Choroid plexus epithelial cell (primary cell): ENCODE measurements around the gene RAD18.
A peak's percentile ranks its signal among the peaks of the same experiment; 100 is the strongest.

Source experiments
- DNase-seq: peaks from one replicate; pipeline ENCODE4 v3.0.0-alpha.2; 2010; ENCODE audit warnings: low read depth
- H3K4me3 ChIP-seq: 2 replicates; pipeline ENCODE4 v1.5.1; 2011; ENCODE audit warnings: low read depth, mild to moderate bottlenecking, control low read depth, low read length, moderate library complexity
- TF ChIP-seq, protein P1 (sequence below): conservative IDR thresholded peaks from 2 replicates; pipeline ENCODE4 v1.5.1; 2011; ENCODE audit warnings: low read depth, mild to moderate bottlenecking, control low read depth, inconsistent platforms, low read length, moderate library complexity

Gene RAD18

DNA sequence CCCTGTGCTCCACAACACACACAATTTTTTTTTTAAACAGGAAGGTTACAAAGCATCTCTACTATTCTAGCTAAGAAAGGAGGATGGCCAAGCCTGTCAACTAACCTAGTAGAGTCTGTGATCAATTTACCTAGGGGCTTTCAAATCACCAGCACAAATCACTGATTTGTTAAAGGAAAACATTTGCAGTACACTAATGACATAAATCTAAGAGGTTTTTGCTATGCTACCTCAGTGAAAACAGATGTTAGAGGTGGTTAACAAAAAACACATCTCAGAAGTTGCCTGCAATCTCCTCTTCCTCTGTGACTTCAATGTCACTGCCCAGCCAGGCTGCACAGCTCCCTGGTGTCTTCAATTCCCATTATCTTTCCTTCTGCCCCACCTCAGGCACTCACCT, 72.0 kb downstream of the RAD18 start:
- TF ChIP-seq, protein P1, sequence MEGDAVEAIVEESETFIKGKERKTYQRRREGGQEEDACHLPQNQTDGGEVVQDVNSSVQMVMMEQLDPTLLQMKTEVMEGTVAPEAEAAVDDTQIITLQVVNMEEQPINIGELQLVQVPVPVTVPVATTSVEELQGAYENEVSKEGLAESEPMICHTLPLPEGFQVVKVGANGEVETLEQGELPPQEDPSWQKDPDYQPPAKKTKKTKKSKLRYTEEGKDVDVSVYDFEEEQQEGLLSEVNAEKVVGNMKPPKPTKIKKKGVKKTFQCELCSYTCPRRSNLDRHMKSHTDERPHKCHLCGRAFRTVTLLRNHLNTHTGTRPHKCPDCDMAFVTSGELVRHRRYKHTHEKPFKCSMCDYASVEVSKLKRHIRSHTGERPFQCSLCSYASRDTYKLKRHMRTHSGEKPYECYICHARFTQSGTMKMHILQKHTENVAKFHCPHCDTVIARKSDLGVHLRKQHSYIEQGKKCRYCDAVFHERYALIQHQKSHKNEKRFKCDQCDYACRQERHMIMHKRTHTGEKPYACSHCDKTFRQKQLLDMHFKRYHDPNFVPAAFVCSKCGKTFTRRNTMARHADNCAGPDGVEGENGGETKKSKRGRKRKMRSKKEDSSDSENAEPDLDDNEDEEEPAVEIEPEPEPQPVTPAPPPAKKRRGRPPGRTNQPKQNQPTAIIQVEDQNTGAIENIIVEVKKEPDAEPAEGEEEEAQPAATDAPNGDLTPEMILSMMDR: no peak
- no peak for DNase-seq
- no peak overlapping the region for H3K4me3 ChIP-seq

DNA sequence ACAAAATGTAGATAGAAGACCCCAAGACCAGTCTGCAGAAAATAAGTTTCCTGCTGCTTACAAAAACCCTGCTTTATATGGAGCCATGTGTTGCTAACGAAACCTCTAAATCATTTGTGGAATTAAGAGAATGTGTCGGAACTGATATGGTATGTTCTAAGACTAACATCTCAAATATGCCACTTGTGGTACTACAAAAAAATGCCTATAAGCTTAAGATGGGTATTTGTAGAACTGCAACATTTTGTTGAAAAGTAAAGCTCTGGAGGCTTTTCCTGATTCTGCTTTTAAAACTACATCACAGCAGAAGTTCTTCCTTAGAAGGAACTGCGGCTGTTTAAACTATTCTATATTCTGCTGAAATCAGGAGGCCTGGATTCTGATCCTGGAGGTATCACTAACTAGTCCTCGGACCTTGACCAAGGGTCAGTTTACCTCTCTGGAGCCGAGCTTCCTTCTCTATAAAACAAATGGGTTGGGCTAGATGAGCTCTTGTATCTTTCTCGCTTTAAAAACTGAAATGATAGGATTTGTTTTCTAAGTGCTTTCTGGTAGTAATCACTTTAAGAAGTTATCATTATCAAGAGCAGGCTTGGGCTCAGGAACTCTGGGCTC, 74.9 kb downstream of the RAD18 start:
- no peak overlapping the region for H3K4me3 ChIP-seq
- DNase-seq: peak; percentile 92
- TF ChIP-seq, protein P1: no peak

DNA sequence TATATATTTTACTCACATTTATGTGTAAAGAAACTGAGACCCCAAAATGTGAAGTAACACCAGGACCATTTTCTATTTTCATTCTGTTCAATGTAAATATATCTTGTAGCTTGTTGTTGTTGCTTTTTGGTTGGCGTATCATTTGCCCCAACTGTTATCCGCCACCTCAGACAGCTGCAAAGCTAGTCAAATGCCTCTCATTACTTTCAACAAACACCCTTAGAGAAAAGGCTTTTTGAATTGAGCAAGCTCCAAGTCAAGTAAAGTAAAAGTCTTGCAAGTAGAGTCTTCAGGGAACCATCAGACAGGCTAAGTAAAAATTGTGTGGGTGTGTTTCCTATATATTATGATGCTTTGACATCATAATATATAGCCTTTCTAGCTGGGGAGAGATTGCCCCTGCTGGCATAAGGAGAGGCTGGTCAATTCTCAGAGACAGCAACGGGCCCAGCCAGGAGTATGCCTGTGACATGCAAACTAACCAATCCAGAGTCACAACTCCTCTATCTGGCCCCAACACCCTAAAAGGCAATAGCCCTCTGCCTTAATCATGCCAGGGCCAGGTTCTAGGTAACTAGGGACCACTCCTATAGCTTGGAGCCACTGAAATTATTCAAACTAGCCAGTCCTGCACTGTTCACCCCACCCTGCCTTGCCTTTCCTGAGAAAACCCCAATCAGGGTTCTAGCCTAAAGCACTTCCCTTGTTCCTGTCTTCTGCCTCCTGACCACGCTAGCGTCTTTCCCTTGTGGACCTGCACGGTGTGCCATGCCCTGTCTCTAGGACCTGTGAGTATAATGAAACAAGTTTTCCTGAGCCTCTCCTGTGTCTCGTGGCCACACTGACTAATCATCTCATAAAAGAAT, 75.6 kb downstream of the RAD18 start:
- TF ChIP-seq, protein P1: no peak
- no peak overlapping the region for H3K4me3 ChIP-seq
- DNase-seq: peak; percentile 13

DNA sequence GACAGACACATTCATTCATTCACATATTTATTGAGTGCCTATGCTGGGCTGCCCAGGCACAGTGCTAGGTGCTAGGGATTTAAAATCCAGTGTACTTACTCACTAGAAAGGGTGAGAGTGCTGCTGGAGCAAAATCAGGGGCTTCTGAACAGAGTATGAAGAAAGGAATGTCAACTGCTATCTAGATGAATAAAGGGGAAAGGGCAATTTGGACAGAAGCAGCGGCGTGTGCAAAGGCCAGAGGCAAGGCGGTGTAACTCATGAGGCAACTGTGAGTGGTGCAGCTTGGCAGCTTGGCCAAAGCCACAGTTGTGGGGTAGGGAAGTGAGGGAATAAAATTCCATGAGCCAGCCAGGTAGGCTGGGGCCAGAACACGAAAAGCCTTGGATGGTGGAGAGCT, 76.7 kb downstream of the RAD18 start:
- TF ChIP-seq, protein P1: no peak
- H3K4me3 ChIP-seq: no peak overlapping the region
- peak; percentile 45 for DNase-seq

DNA sequence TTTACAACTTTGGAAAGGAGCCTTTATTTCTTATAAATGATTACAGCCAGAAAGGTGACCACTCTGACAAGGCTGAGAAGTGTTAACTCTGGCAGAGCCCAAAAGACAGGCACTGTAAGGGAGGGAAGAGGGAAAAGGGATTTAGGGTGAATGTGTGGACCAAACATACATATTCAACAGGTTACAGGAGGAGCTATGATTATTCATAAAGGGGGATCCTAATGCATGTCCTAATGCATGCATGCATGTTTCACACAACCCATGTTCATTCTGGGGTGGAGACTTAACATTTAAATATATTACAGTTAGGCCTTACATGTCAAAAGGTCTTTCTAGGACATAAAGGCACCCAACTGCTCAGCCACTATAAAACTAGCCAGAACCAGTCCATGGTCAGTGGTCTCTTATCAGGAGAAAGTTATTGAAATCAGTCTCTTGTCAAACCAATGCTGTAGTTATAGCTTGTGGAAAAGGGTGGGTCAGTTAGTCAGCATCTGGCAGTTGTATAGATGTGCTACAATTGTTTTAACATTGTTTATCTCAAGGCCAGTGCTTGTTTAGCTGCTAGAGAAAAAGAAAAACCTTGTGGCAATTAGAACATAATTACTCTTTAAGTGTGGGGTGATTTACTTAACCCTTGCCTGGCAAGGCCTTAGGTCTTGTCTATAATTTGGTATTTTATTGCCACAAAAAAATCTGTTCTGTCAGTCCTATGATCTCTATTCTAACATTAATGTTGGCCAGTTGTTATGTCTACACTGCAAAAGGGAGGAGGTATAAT, 77.5 kb downstream of the RAD18 start:
- H3K4me3 ChIP-seq: no peak overlapping the region
- TF ChIP-seq, protein P1: no peak
- DNase-seq: no peak

DNA sequence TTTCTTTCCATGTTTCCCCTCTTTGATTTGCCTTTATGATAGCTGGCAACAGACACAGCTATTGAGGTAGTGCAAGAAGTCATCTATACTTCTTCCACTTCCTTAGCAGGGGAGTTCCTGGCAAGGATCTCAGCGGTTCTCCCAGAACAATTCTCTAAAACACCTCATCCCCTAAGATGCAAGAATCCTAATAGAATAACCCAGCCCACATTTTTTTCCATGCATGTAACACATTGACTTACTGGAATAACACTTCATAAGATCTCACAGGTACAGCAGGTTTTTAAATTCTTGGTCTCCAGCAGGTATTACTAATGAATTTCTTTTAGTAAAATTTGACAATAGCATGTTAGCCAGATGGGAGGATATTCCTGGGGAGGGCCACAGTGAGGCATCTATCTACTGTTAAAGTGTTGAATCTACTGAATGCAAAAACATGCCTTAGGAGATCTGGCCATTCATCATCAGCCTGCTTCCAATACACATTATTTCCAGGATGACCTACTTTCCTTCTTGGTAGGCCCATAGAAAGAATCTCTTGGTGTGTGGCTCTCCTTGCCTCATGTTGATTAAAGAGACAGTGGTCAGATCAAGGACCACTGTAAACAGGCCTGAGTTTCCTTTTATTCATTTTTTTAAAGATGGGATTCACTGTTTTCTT, 78.5 kb downstream of the RAD18 start:
- TF ChIP-seq, protein P1: no peak
- no peak overlapping the region for H3K4me3 ChIP-seq
- peak; percentile 18 for DNase-seq
